Measurements from ENCODE around the gene KCNQ1.

The KCNQ1 gene

DNA sequence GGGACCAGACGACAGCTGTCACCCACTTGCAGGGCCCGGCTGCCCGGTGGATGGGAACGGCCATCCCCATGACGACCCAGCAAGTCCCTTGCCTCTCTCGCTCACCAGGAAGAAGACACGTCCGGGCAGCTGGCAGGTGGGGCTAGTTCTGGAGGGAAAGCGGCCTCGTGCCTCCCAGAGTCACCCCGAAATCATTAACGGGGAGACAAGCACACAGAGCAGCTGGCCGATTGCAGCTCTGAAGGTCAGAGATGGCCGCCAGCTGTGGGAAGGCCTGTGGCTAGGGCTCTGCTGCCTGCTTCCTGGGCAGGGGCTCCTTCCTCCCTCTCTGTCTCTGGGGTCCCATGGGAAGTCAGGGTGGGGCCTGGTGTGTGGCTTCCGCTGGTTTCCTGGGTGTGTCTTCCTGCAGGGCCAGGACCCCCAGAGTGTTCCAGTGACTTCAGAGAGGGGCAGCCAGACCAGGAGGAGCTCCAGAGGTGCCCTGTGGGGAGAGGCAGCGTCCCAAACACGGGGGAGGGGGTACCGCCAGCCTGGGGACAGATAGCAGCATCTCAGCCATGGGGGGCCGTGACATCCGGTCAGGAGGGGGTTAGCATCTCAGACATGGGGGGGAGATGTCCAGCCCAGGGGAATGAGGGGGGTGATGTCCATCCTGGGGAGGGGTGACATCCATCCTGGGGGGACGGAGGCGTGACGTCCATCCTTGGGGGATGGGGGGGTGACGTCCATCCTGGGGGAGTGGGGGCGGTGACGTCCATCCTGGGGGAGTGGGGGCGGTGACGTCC, 114.9 kb downstream of the KCNQ1 start:
- no peak for ATAC-seq
- TF ChIP-seq TOX (CRISPR knock-in tag; IDR thresholded peaks at IDR 0.05; ENCODE audit: borderline replicate concordance) (no peak), RARB (CRISPR knock-in tag; IDR thresholded peaks at IDR 0.05) (no peak)

DNA sequence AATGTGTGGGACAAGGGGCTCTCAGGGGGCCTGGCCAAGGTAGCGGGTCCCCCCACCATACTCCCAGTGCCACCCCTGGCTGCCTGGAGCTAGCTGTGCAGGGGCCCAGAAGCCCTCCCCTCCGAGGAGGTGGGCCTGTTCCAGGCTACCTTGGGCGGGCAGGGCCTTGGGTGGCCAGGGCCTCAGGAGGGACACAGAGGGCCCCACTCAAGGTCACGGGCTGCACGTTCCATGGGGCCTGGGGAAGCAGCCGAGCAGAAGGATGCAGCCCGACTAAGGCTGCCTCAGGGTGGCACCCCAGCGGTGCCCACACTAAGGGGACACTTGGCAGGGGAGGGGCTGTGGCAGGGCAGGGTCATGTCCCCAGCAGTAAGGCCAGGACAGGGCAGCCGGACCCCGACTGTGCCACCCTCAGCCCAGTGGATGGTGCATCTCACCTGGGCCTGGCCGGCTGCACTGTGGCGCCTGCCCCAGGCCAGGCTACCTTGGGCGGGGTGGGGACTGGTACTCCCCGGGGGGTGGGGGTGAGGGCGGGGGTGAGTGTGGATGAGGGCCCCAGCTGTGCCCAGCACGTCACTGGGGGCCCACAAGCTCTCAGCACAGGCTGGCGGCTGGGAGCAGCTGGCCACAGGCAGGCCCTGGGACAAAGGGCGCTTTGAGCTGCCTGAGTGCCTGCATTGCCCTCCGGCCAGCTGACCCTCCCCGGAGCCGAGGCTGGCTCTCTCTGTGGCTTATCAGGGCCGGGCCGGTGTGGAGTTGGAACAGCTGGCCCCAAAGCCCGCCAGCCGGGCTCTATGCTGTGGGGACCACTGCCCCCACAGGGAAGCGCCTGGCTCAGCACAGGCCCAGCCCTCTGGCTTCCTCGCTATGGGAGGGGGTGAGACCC, 117.1 kb downstream of the KCNQ1 start:
- ATAC-seq = no peak
- TF ChIP-seq BACH2 (CRISPR knock-in tag; IDR thresholded peaks at IDR 0.05; ENCODE audit: borderline replicate concordance) (no peak), ARNTL (CRISPR knock-in tag; IDR thresholded peaks at IDR 0.05; ENCODE audit: borderline replicate concordance, low read depth) (no peak), RARB (CRISPR knock-in tag; IDR thresholded peaks at IDR 0.05) (no peak), ZFP30 (CRISPR knock-in tag; IDR thresholded peaks at IDR 0.05) (no peak)
- TF ChIP-seq, protein P1, sequence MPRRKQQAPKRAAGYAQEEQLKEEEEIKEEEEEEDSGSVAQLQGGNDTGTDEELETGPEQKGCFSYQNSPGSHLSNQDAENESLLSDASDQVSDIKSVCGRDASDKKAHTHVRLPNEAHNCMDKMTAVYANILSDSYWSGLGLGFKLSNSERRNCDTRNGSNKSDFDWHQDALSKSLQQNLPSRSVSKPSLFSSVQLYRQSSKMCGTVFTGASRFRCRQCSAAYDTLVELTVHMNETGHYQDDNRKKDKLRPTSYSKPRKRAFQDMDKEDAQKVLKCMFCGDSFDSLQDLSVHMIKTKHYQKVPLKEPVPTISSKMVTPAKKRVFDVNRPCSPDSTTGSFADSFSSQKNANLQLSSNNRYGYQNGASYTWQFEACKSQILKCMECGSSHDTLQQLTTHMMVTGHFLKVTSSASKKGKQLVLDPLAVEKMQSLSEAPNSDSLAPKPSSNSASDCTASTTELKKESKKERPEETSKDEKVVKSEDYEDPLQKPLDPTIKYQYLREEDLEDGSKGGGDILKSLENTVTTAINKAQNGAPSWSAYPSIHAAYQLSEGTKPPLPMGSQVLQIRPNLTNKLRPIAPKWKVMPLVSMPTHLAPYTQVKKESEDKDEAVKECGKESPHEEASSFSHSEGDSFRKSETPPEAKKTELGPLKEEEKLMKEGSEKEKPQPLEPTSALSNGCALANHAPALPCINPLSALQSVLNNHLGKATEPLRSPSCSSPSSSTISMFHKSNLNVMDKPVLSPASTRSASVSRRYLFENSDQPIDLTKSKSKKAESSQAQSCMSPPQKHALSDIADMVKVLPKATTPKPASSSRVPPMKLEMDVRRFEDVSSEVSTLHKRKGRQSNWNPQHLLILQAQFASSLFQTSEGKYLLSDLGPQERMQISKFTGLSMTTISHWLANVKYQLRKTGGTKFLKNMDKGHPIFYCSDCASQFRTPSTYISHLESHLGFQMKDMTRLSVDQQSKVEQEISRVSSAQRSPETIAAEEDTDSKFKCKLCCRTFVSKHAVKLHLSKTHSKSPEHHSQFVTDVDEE (CRISPR knock-in tag; IDR thresholded peaks at IDR 0.05) = no peak

DNA sequence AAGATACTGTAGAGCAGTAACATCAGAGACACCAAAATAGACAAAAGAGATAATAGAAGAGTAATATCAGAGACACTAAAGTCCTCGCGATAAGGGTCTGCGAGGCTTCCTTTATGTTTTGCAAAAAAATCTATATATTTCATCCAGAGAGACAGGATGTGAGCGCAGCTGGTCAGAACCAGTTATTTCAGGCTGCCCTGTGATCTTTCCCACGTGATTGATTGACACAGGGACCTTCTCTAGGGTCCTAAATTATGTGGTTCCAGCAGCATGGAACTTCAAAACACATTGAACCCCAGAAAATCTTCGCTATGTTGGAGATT, 118.0 kb downstream of the KCNQ1 start:
- no peak for ATAC-seq
- TF ChIP-seq GLIS3 (CRISPR knock-in tag; IDR thresholded peaks at IDR 0.05) = no peak
- no peak for TF ChIP-seq ZNF565 (CRISPR knock-in tag; conservative IDR thresholded peaks at IDR 0.05; ENCODE audit: low read depth)
- no peak for TF ChIP-seq RARB (CRISPR knock-in tag; IDR thresholded peaks at IDR 0.05)
- TF ChIP-seq ZC3H10 (CRISPR knock-in tag; IDR thresholded peaks at IDR 0.05) = no peak
- TF ChIP-seq, protein P2, sequence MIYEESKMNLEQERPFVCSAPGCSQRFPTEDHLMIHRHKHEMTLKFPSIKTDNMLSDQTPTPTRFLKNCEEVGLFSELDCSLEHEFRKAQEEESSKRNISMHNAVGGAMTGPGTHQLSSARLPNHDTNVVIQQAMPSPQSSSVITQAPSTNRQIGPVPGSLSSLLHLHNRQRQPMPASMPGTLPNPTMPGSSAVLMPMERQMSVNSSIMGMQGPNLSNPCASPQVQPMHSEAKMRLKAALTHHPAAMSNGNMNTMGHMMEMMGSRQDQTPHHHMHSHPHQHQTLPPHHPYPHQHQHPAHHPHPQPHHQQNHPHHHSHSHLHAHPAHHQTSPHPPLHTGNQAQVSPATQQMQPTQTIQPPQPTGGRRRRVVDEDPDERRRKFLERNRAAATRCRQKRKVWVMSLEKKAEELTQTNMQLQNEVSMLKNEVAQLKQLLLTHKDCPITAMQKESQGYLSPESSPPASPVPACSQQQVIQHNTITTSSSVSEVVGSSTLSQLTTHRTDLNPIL (CRISPR knock-in tag; IDR thresholded peaks at IDR 0.05; ENCODE audit: low read depth) = no peak
- TF ChIP-seq TCF4 (CRISPR knock-in tag; IDR thresholded peaks at IDR 0.05; ENCODE audit: borderline replicate concordance) = no peak
- TF ChIP-seq, protein P3, sequence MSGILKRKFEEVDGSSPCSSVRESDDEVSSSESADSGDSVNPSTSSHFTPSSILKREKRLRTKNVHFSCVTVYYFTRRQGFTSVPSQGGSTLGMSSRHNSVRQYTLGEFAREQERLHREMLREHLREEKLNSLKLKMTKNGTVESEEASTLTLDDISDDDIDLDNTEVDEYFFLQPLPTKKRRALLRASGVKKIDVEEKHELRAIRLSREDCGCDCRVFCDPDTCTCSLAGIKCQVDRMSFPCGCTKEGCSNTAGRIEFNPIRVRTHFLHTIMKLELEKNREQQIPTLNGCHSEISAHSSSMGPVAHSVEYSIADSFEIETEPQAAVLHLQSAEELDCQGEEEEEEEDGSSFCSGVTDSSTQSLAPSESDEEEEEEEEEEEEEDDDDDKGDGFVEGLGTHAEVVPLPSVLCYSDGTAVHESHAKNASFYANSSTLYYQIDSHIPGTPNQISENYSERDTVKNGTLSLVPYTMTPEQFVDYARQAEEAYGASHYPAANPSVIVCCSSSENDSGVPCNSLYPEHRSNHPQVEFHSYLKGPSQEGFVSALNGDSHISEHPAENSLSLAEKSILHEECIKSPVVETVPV (CRISPR knock-in tag; IDR thresholded peaks at IDR 0.05) = no peak
- no peak for TF ChIP-seq TOX (CRISPR knock-in tag; IDR thresholded peaks at IDR 0.05; ENCODE audit: borderline replicate concordance)
- TF ChIP-seq PPARA (CRISPR knock-in tag; IDR thresholded peaks at IDR 0.05; ENCODE audit: borderline replicate concordance) = no peak
- no peak for TF ChIP-seq ESRRG (CRISPR knock-in tag; IDR thresholded peaks at IDR 0.05)
- TF ChIP-seq SNAI2 (CRISPR knock-in tag; IDR thresholded peaks at IDR 0.05) = no peak
- no peak for TF ChIP-seq ZNF70 (CRISPR knock-in tag; IDR thresholded peaks at IDR 0.05)
- TF ChIP-seq ZFP3 (CRISPR knock-in tag; IDR thresholded peaks at IDR 0.05) = no peak

DNA sequence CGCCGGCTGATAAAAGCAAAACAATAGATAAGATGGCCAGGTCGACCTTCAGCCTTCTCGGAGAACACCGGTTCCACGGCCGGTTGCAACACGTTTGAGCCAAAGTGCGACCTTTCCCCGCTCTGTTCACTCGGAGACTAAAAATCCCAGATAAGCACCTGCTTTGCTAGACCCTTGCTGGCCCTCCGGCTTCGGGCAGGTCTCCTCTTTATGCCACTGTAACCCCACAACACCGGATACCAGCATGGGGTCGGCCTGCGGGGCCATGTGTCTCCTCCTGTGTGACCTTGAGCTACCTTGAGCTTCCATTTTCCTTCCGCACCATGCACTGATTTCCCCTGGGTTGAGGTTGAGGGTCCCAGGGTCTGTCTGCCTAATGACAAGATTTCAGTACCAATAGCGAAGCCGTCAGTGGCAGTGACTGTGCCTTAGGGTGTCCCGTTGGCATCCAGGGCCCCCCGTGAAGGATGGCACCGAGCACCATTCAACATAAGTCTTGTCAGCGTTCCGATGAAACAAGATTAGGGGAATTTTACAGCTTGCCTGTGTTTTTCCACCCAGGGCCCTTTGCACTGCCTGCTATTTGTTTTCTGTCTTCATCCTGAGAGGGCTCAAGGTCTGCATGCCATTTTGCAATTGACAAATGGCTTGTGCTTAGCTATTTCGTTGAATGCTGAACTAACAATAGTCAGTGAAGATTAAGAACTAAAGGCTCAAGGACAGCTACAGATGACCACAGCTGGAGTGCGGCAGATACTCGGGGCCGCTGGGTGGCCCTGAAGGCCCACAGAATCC, 118.6 kb downstream of the KCNQ1 start:
- no peak for ATAC-seq
- TF ChIP-seq ESRRG (CRISPR knock-in tag; IDR thresholded peaks at IDR 0.05) = no peak

DNA sequence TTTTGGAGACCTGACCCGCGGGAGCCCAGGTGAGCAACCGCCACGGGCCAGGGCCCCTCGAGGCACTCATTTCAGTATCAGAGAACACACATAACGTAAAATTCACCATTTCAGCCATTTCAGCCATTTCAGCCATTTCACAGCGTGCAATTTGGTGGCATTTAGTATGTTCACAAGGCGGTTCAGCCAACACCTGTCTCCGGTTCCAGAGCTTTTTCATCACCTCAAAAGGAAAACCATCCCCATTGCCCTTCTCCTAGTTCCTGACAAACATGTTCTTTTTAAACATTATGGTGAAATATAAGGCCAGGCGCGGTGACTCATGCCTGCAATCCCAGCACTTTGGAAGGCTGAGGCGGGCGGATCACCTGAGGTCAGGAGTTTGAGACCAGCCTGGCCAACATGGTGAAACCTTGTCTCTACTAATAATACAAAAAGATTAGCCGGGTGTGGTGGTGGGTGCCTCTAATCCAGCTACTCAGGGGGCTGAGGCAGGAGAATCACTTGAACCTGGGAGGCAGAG, 119.3 kb downstream of the KCNQ1 start:
- TF ChIP-seq, protein P4, sequence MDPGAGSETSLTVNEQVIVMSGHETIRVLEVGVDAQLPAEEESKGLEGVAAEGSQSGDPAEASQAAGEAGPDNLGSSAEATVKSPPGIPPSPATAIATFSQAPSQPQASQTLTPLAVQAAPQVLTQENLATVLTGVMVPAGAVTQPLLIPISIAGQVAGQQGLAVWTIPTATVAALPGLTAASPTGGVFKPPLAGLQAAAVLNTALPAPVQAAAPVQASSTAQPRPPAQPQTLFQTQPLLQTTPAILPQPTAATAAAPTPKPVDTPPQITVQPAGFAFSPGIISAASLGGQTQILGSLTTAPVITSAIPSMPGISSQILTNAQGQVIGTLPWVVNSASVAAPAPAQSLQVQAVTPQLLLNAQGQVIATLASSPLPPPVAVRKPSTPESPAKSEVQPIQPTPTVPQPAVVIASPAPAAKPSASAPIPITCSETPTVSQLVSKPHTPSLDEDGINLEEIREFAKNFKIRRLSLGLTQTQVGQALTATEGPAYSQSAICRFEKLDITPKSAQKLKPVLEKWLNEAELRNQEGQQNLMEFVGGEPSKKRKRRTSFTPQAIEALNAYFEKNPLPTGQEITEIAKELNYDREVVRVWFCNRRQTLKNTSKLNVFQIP (CRISPR knock-in tag; IDR thresholded peaks at IDR 0.05; ENCODE audit: borderline replicate concordance, low read depth) = no peak
- no peak for TF ChIP-seq RARB (CRISPR knock-in tag; IDR thresholded peaks at IDR 0.05)
- no peak for TF ChIP-seq GLIS3 (CRISPR knock-in tag; IDR thresholded peaks at IDR 0.05)
- no peak for TF ChIP-seq ISL1 (CRISPR knock-in tag; IDR thresholded peaks at IDR 0.05)
- TF ChIP-seq, protein P3 (CRISPR knock-in tag; IDR thresholded peaks at IDR 0.05) = no peak
- no peak for TF ChIP-seq BACH2 (CRISPR knock-in tag; IDR thresholded peaks at IDR 0.05; ENCODE audit: borderline replicate concordance)
- no peak for TF ChIP-seq TCF4 (CRISPR knock-in tag; IDR thresholded peaks at IDR 0.05; ENCODE audit: borderline replicate concordance)
- no peak for TF ChIP-seq TOX (CRISPR knock-in tag; IDR thresholded peaks at IDR 0.05; ENCODE audit: borderline replicate concordance)
- TF ChIP-seq ZNF565 (CRISPR knock-in tag; conservative IDR thresholded peaks at IDR 0.05; ENCODE audit: low read depth) = no peak
- TF ChIP-seq ZFP30 (CRISPR knock-in tag; IDR thresholded peaks at IDR 0.05) = no peak
- TF ChIP-seq ARNTL (CRISPR knock-in tag; IDR thresholded peaks at IDR 0.05; ENCODE audit: borderline replicate concordance, low read depth) = no peak
- no peak for ATAC-seq

Data from SK-N-SH treated with all-trans-retinoic acid at 6 μM for 48 hours (cell line).